Astrocyte (in vitro differentiated cells and primary cell): ENCODE results near the gene PRSS16.

Source experiments
- CTCF ChIP-seq: IDR thresholded peaks from 2 replicates; pipeline ENCODE4 v1.5.1; 2011; ENCODE audit warnings: low read depth, mild to moderate bottlenecking, inconsistent platforms, low read length, moderate library complexity; ENCODE audit not compliant: insufficient read depth
- EZH2 ChIP-seq: IDR thresholded peaks from 2 replicates; pipeline ENCODE4 v1.6.1; 2012; ENCODE audit warnings: mild to moderate bottlenecking, low read length, inconsistent platforms; ENCODE audit not compliant: insufficient read depth

GRCh38 chr6:27290850-27291208 is 43.3 kb downstream of the PRSS16 start:
- TF ChIP-seq CTCF = no peak
- no peak for TF ChIP-seq EZH2
